GM12878 (cell line): Measurements from ENCODE around the gene MPZL3. TPM values are rescaled to one million over a fixed set of nuclear protein-coding genes. Genes with fewer than 3 reads are reported as not detected.
A peak's percentile ranks its signal among the peaks of the same experiment; 100 is the strongest.

ENCODE experiments used
- ATAC-seq: fragments of 200-7000 bp; cut with Tn5 transposase; 3 replicates; pipeline ENCODE4 v1.9.1; 2020; ENCODE audit warnings: mild to moderate bottlenecking, moderate library complexity
- BruUV-seq: library from RNA; stranded (reverse); fragments of 400-500 nt; replicated peaks from 2 replicates; lab custom pipeline; 2021; lab: Mats Ljungman, UMichigan
- CTCF ChIA-PET: fragments of 300-600 bp; sonication (Branson Sonifier 250); formaldehyde crosslinking; extraction: SDS; loops from one replicate; lab custom pipeline; 2021; ENCODE audit warnings: inconsistent platforms; lab: Yijun Ruan, JAX
- POLR2A ChIA-PET: fragments of 350-600 bp; formaldehyde crosslinking; extraction: SDS; loops from one replicate; lab custom pipeline; 2021; ENCODE audit warnings: inconsistent platforms; lab: Charles Lee
- RAD21 ChIA-PET: fragments of 300-600 bp; sonication (Branson Sonifier 250); formaldehyde crosslinking; loops from one replicate; lab custom pipeline; 2023; ENCODE audit warnings: antibody characterized with exemption; ENCODE audit not compliant: unreplicated experiment; lab: Charles Lee
- SMC1A ChIA-PET: fragments of 300-600 bp; sonication (Branson Sonifier 250); formaldehyde crosslinking; loops from one replicate; lab custom pipeline; 2023; ENCODE audit not compliant: unreplicated experiment, uncharacterized antibody; lab: Charles Lee
- DNase-seq: peaks from one replicate; pipeline ENCODE4 v3.0.0-alpha.2; 2011; ENCODE audit warnings: low read depth, low spot score
- FAIRE-seq: peaks from 3 replicates; lab custom pipeline; 2011; peaks lifted over from hg19 to GRCh38; lab: Jason Lieb, UNC
- H2AFZ ChIP-seq: 2 replicates; pipeline ENCODE4 v1.6.0; 2011; ENCODE audit warnings: low read depth, low read length, control low read depth; ENCODE audit not compliant: control insufficient read depth
- H3K27ac ChIP-seq: 2 replicates; pipeline ENCODE4 v1.5.1; 2011; ENCODE audit warnings: control low read depth; ENCODE audit not compliant: control insufficient read depth, insufficient read depth
- H3K27me3 ChIP-seq, 2 experiments: replicated peaks in 1 of 2; 2 replicates each; pipeline versions ENCODE4 v1.6.0 to v1.6.1; 2011; ENCODE audit warnings: low read length in 1 of 2; ENCODE audit not compliant: control insufficient read depth in 2 of 2, insufficient read depth in 2 of 2
- H3K36me3 ChIP-seq, 2 experiments: 2 replicates each; pipeline ENCODE4 v1.5.1; 2011; ENCODE audit warnings: low read length in 1 of 2; ENCODE audit not compliant: control insufficient read depth in 2 of 2, insufficient read depth in 2 of 2
- H3K4me1 ChIP-seq: 2 replicates; pipeline ENCODE4 v1.6.1; 2011; ENCODE audit warnings: mild to moderate bottlenecking, low read length, moderate library complexity, mixed read lengths; ENCODE audit not compliant: control insufficient read depth, insufficient read depth
- H3K4me2 ChIP-seq: 2 replicates; pipeline ENCODE4 v1.6.0; 2011; ENCODE audit warnings: control low read depth; ENCODE audit not compliant: control insufficient read depth, insufficient read depth
- H3K4me3 ChIP-seq: fragments of 200-600 bp; sonication (generic); 2 replicates; pipeline ENCODE4 v1.5.1; 2016
- H3K79me2 ChIP-seq: 2 replicates; pipeline ENCODE4 v1.6.0; 2011; ENCODE audit warnings: low read length; ENCODE audit not compliant: control insufficient read depth, insufficient read depth
- H3K9ac ChIP-seq: 2 replicates; pipeline ENCODE4 v1.8.0; 2011; ENCODE audit warnings: low read length, control low read depth, mixed read lengths; ENCODE audit not compliant: control insufficient read depth, insufficient read depth
- H3K9me3 ChIP-seq: replicated peaks from 3 replicates; pipeline ENCODE4 v1.5.1; 2011; ENCODE audit warnings: mild to moderate bottlenecking, low read length; ENCODE audit not compliant: control insufficient read depth, insufficient read depth
- H4K20me1 ChIP-seq: 2 replicates; pipeline ENCODE4 v1.6.0; 2011; ENCODE audit not compliant: control insufficient read depth, insufficient read depth
- CHD1 ChIP-seq: IDR thresholded peaks from 2 replicates; pipeline ENCODE4 v1.6.1; 2012; ENCODE audit warnings: low read depth, low read length, improper control_type of control experiment
- CUX1 ChIP-seq: IDR thresholded peaks from 2 replicates; pipeline ENCODE4 v1.6.1; 2012; ENCODE audit warnings: improper control_type of control experiment, low read depth, low read length; ENCODE audit not compliant: insufficient replicate concordance
- MYC ChIP-seq: IDR thresholded peaks from 2 replicates; pipeline ENCODE4 v1.6.1; 2011; ENCODE audit warnings: mild to moderate bottlenecking, low read length, moderate library complexity, inconsistent platforms; ENCODE audit not compliant: insufficient read depth, insufficient replicate concordance, insufficient read length, severe bottlenecking
- ZNF24 ChIP-seq: fragments of 450-650 bp; IDR thresholded peaks from 2 replicates; pipeline ENCODE4 v1.6.1; 2017; ENCODE audit warnings: antibody characterized with exemption, mild to moderate bottlenecking
- ZSCAN29 ChIP-seq: fragments of 450-650 bp; IDR thresholded peaks from 2 replicates; pipeline ENCODE4 v1.6.1; 2017; ENCODE audit warnings: mild to moderate bottlenecking, moderate library complexity
- WGBS: methylation state at CpG from one replicate; pipeline ENCODE4 v1.1.6; 2016; ENCODE audit warnings: low lambda C conversion rate; ENCODE audit not compliant: insufficient replicate concordance, insufficient coverage; ENCODE audit errors: missing lambda C conversion rate; 5-methylcytosine and 5-hydroxymethylcytosine counted together
- in situ Hi-C: fragments of 300-500 bp; cut with MboI; formaldehyde crosslinking; loops from 9 replicates; pipeline ENCODE4 v1.14.3; 2018; ENCODE audit warnings: mixed read lengths
- intact Hi-C: fragments of 100-400 bp; cut with micrococcal nuclease; formaldehyde crosslinking; loops from one replicate; pipeline ENCODE4 v1.14.2; 2022; ENCODE audit not compliant: unreplicated experiment
- polyA plus RNA-seq, 11 experiments: library from polyadenylated mRNA; depleted of rRNA in 4 of 11; unstranded in 6 of 11; stranded (reverse) in 5 of 11; fragments of >200 nt; fragmentation: Nextera tagmentation in 4 of 11; fragmentation: Illumina TruSeq in 1 of 11; extraction: Ambion mirVana in 4 of 11; extraction: Trizol in 1 of 11; gene quantifications; 1 replicate in 1 of 11; 2 replicates in 10 of 11; pipeline versions ENCODE4 v1.2.1 to v1.2.3, GENCODE V29; 2011 to 2016; ENCODE audit warnings: inconsistent platforms in 2 of 11, missing spikeins in 2 of 11, low read depth in 1 of 11
- total RNA-seq, 4 experiments: library from RNA; depleted of rRNA in 3 of 4; stranded (reverse); fragments of >200 nt in 3 of 4; fragmentation: Illumina TruSeq in 1 of 4; extraction: Trizol in 1 of 4; gene quantifications; 2 replicates each; pipeline versions ENCODE4 v1.2.1 to v1.2.3, GENCODE V29; 2013 to 2021

The MPZL3 gene
- total and polyA plus RNA-seq, 10 of the 15 experiments (the other 5 are each of a cell fraction or from before 2014, with no cell fraction given): 2.1 to 7.5 (median 6.2) TPM

- DNase-seq (no peak), ATAC-seq (peak; percentile 62), FAIRE-seq (peak; percentile 27)
- ChIA-PET RAD21 (interaction anchor here (1.2 to 1.8 kb wide), 2 partner anchors 23 to 78 kb away, joined by 3 to 6 read pairs; no protein-coding TSS in a partner anchor), CTCF (interaction anchor here (1.3 to 6.9 kb wide), 5 partner anchors 9 to 78 kb away, joined by 4 to 62 read pairs (median 4); no protein-coding TSS in a partner anchor), POLR2A (interaction anchor here (2.0 kb wide), 1 partner anchor 34 kb away, joined by 6 read pairs; the partner anchor contains the start of gene MPZL3), SMC1A (interaction anchor here (2.2 to 5.8 kb wide), 4 partner anchors 8 to 27 kb away, joined by 5 to 80 read pairs (median 56); partner anchors contain the start of gene JAML)
- Histone ChIP-seq H3K9me3 (no peaks in the 10 kb centered on the region), H3K36me3 (no peaks in the 10 kb centered on the region), H3K79me2 (no peaks in the 10 kb centered on the region), H3K4me2 (no peak overlapping the region; the same call in 1 of the 2 replicates), H4K20me1 (no peaks in the 10 kb centered on the region), H2AFZ (no peak overlapping the region), H3K27me3 (no peaks in the 10 kb centered on the region), H3K4me1 (peaks cover 36% of the 10 kb centered on the region), H3K4me3 (0 out of 2 replicates have a peak overlapping the region, but pooled peaks have one; percentile 15), H3K9ac (no peak overlapping the region), H3K27ac (no peak overlapping the region)
- no TSS peak for BruUV-seq
- in situ Hi-C loops: no loop called here
- intact Hi-C loops: loop anchor here (1.0 kb wide), 1 partner anchor 35 kb away; the partner anchor contains the start of gene MPZL3
- TF ChIP-seq ZSCAN29: no peak
- peak; percentile 56; the same call in 1 of the 2 replicates for TF ChIP-seq ZNF24
- TF ChIP-seq CHD1: no peak
- no peak for TF ChIP-seq MYC
- no peak for TF ChIP-seq CUX1
- 62% methylated on average over 3 of the region's 3 CpGs for WGBS
Observed at GRCh38 chr11:118217575-118217974, 34.6 kb downstream of the MPZL3 start.
